ENCODE measurements around the gene CLCN6. TPM values are rescaled to one million over a fixed set of nuclear protein-coding genes. Genes with fewer than 3 reads are reported as not detected.

The CLCN6 gene
- total and polyA plus RNA-seq, 7 experiments from 2014 or later, result 3.4 to 23.0 (median 17.4) TPM

GRCh38 chr1:11868331-11868980 is 62.5 kb downstream of the CLCN6 start:
- no peak for ATAC-seq
- H3K4me1 ChIP-seq (ENCODE audit: control insufficient read depth in 2 of 2, insufficient read depth in 2 of 2, low read length in 2 of 2), result no peaks in the 10 kb centered on the region
- DNase-seq, result no peak
- no peaks in the 10 kb centered on the region for H3K9me3 Mint-ChIP-seq
- no peak overlapping the region for H3K27ac Mint-ChIP-seq
- H3K4me1 Mint-ChIP-seq, result no peaks in the 10 kb centered on the region
- H3K4me3 ChIP-seq (ENCODE audit: low read length), result no peak overlapping the region
- ChIA-PET CTCF (interaction anchor here (1.5 kb wide), 1 partner anchor 11 kb away, joined by 3 read pairs; no protein-coding TSS in a partner anchor), POLR2A (interaction anchor here (0.7 kb wide), 1 partner anchor 625 kb away, joined by 4 read pairs; no protein-coding TSS in a partner anchor)
- H3K4me3 Mint-ChIP-seq, result no peak overlapping the region
- intact Hi-C loops (cut with micrococcal nuclease), result no loop called here
- no peaks in the 10 kb centered on the region for H3K27me3 ChIP-seq (ENCODE audit: control insufficient read depth in 2 of 2, insufficient read depth in 2 of 2, low read length in 2 of 2)
- peaks cover 5 to 22% (median 16%) of the 10 kb centered on the region in 5 donors for H3K27me3 Mint-ChIP-seq
- no peak overlapping the region for H3K27ac ChIP-seq (ENCODE audit: low read depth, low read length)
- H3K36me3 Mint-ChIP-seq, result no peaks in the 10 kb centered on the region
- H3K9me3 ChIP-seq (ENCODE audit: control insufficient read depth in 2 of 3, low read length in 3 of 3), result no peaks in the 10 kb centered on the region
- H3K36me3 ChIP-seq (ENCODE audit: control insufficient read depth in 2 of 3, insufficient read depth in 3 of 3, low read length in 3 of 3), result no peaks in the 10 kb centered on the region

- H3K27me3 Mint-ChIP-seq, result peaks cover 5 to 25% (median 16%) of the 10 kb centered on the region in 5 donors
- intact Hi-C loops (cut with micrococcal nuclease), result no loop called here
- H3K9me3 Mint-ChIP-seq, result no peaks in the 10 kb centered on the region
- DNase-seq, result no peak
- no peak overlapping the region for H3K27ac Mint-ChIP-seq
- H3K4me1 ChIP-seq (ENCODE audit: control insufficient read depth in 2 of 2, insufficient read depth in 2 of 2, low read length in 2 of 2), result no peaks in the 10 kb centered on the region
- no peak for ATAC-seq
- H3K9me3 ChIP-seq (ENCODE audit: control insufficient read depth in 2 of 3, low read length in 3 of 3), result no peaks in the 10 kb centered on the region
- no peak overlapping the region for H3K4me3 Mint-ChIP-seq
- no peaks in the 10 kb centered on the region for H3K36me3 Mint-ChIP-seq
- no peaks in the 10 kb centered on the region for H3K36me3 ChIP-seq (ENCODE audit: control insufficient read depth in 2 of 3, insufficient read depth in 3 of 3, low read length in 3 of 3)
- H3K27me3 ChIP-seq (ENCODE audit: control insufficient read depth in 2 of 2, insufficient read depth in 2 of 2, low read length in 2 of 2), result no peaks in the 10 kb centered on the region
- H3K4me3 ChIP-seq (ENCODE audit: low read length), result no peak overlapping the region
- POLR2A ChIA-PET, result interaction anchor here (0.6 kb wide), 1 partner anchor 1665 kb away, joined by 11 read pairs; no protein-coding TSS in a partner anchor
- CTCF ChIA-PET, result interaction anchor here (1.5 kb wide), 1 partner anchor 12 kb away, joined by 3 read pairs; no protein-coding TSS in a partner anchor
- H3K27ac ChIP-seq (ENCODE audit: low read depth, low read length), result no peak overlapping the region
- H3K4me1 Mint-ChIP-seq, result peaks cover 0 to 1% (median 0%) of the 10 kb centered on the region in 7 donors
These were observed 63.1 kb downstream of the CLCN6 start for GRCh38 chr1:11869104-11869503.

- ATAC-seq (no peak), DNase-seq (no peak)
- Mint-ChIP-seq H3K27me3 (peaks cover 5 to 27% (median 14%) of the 10 kb centered on the region in 5 donors), H3K4me1 (peaks cover 0 to 1% (median 0%) of the 10 kb centered on the region in 7 donors), H3K36me3 (no peaks in the 10 kb centered on the region), H3K9me3 (no peaks in the 10 kb centered on the region), H3K27ac (no peak overlapping the region), H3K4me3 (no peak overlapping the region)
- intact Hi-C loops (cut with micrococcal nuclease), result no loop called here
- CTCF ChIA-PET, result interaction anchor here (0.6 to 1.5 kb wide), 2 partner anchors 12 to 226 kb away, joined by 3 read pairs; no protein-coding TSS in a partner anchor
- no peak overlapping the region for H3K27ac ChIP-seq (ENCODE audit: low read depth, low read length)
- no peak overlapping the region for H3K4me3 ChIP-seq (ENCODE audit: low read length)
- POLR2A ChIA-PET, result interaction anchor here (0.6 kb wide), 1 partner anchor 1666 kb away, joined by 11 read pairs; no protein-coding TSS in a partner anchor
- no peaks in the 10 kb centered on the region for H3K4me1 ChIP-seq (ENCODE audit: control insufficient read depth in 2 of 2, insufficient read depth in 2 of 2, low read length in 2 of 2)
- no peaks in the 10 kb centered on the region for H3K36me3 ChIP-seq (ENCODE audit: control insufficient read depth in 2 of 3, insufficient read depth in 3 of 3, low read length in 3 of 3)
- no peaks in the 10 kb centered on the region for H3K27me3 ChIP-seq (ENCODE audit: control insufficient read depth in 2 of 2, insufficient read depth in 2 of 2, low read length in 2 of 2)
- no peaks in the 10 kb centered on the region for H3K9me3 ChIP-seq (ENCODE audit: control insufficient read depth in 2 of 3, low read length in 3 of 3)
These were observed 63.7 kb downstream of the CLCN6 start for GRCh38 chr1:11869650-11870207.

GRCh38 chr1:11872545-11872944 is 66.6 kb downstream of the CLCN6 start:
- DNase-seq, result no peak
- H3K27me3 ChIP-seq (ENCODE audit: control insufficient read depth in 2 of 2, insufficient read depth in 2 of 2, low read length in 2 of 2), result no peaks in the 10 kb centered on the region
- no peak overlapping the region for H3K4me3 ChIP-seq (ENCODE audit: low read length)
- intact Hi-C loops (cut with micrococcal nuclease), result no loop called here
- Mint-ChIP-seq H3K4me1 (peaks cover 0 to 1% (median 0%) of the 10 kb centered on the region in 7 donors), H3K36me3 (no peaks in the 10 kb centered on the region), H3K27ac (no peak overlapping the region), H3K4me3 (no peak overlapping the region), H3K27me3 (peaks cover 5 to 32% (median 14%) of the 10 kb centered on the region in 5 donors), H3K9me3 (no peaks in the 10 kb centered on the region)
- no peak for ATAC-seq
- no peaks in the 10 kb centered on the region for H3K4me1 ChIP-seq (ENCODE audit: control insufficient read depth in 2 of 2, insufficient read depth in 2 of 2, low read length in 2 of 2)
- H3K9me3 ChIP-seq (ENCODE audit: control insufficient read depth in 2 of 3, low read length in 3 of 3), result no peaks in the 10 kb centered on the region
- H3K27ac ChIP-seq (ENCODE audit: low read depth, low read length), result no peak overlapping the region
- CTCF ChIA-PET, result interaction anchor here (0.6 kb wide), 1 partner anchor 35 kb away, joined by 4 read pairs; no protein-coding TSS in a partner anchor
- POLR2A ChIA-PET, result no interaction called here
- no peaks in the 10 kb centered on the region for H3K36me3 ChIP-seq (ENCODE audit: control insufficient read depth in 2 of 3, insufficient read depth in 3 of 3, low read length in 3 of 3)

GRCh38 chr1:11873395-11874257 is 67.6 kb downstream of the CLCN6 start:
- Histone ChIP-seq H3K4me1 (ENCODE audit: control insufficient read depth in 2 of 2, insufficient read depth in 2 of 2, low read length in 2 of 2) (no peaks in the 10 kb centered on the region), H3K9me3 (ENCODE audit: control insufficient read depth in 2 of 3, low read length in 3 of 3) (no peaks in the 10 kb centered on the region), H3K36me3 (ENCODE audit: control insufficient read depth in 2 of 3, insufficient read depth in 3 of 3, low read length in 3 of 3) (no peaks in the 10 kb centered on the region), H3K27ac (ENCODE audit: low read depth, low read length) (no peak overlapping the region), H3K4me3 (ENCODE audit: low read length) (no peak overlapping the region), H3K27me3 (ENCODE audit: control insufficient read depth in 2 of 2, insufficient read depth in 2 of 2, low read length in 2 of 2) (no peaks in the 10 kb centered on the region)
- Mint-ChIP-seq H3K27ac (no peak overlapping the region), H3K36me3 (no peaks in the 10 kb centered on the region), H3K4me3 (no peak overlapping the region), H3K27me3 (peaks cover 5 to 32% (median 14%) of the 10 kb centered on the region in 5 donors), H3K9me3 (no peaks in the 10 kb centered on the region), H3K4me1 (peaks cover 0 to 1% (median 0%) of the 10 kb centered on the region in 7 donors)
- intact Hi-C loops (cut with micrococcal nuclease), result no loop called here
- ATAC-seq, result no peak
- ChIA-PET CTCF (interaction anchor here (0.6 kb wide), 1 partner anchor 34 kb away, joined by 4 read pairs; no protein-coding TSS in a partner anchor), POLR2A (no interaction called here)
- no peak for DNase-seq

GRCh38 chr1:11874258-11874562 is 68.2 kb downstream of the CLCN6 start:
- CTCF ChIA-PET, result no interaction called here

More at GRCh38 chr1:11874258-11874562, 68.2 kb downstream of the CLCN6 start:
- H3K36me3 Mint-ChIP-seq, result no peaks in the 10 kb centered on the region
- Histone ChIP-seq H3K27ac (ENCODE audit: low read depth, low read length) (no peak overlapping the region), H3K9me3 (ENCODE audit: control insufficient read depth in 2 of 3, low read length in 3 of 3) (no peaks in the 10 kb centered on the region), H3K36me3 (ENCODE audit: control insufficient read depth in 2 of 3, insufficient read depth in 3 of 3, low read length in 3 of 3) (no peaks in the 10 kb centered on the region), H3K4me1 (ENCODE audit: control insufficient read depth in 2 of 2, insufficient read depth in 2 of 2, low read length in 2 of 2) (no peaks in the 10 kb centered on the region), H3K4me3 (ENCODE audit: low read length) (no peak overlapping the region), H3K27me3 (ENCODE audit: control insufficient read depth in 2 of 2, insufficient read depth in 2 of 2, low read length in 2 of 2) (no peaks in the 10 kb centered on the region)
- H3K4me1 Mint-ChIP-seq, result peaks cover 0 to 1% (median 0%) of the 10 kb centered on the region in 7 donors
- H3K27ac Mint-ChIP-seq, result no peak overlapping the region
- ATAC-seq (no peak), DNase-seq (no peak)
- H3K9me3 Mint-ChIP-seq, result no peaks in the 10 kb centered on the region
- POLR2A ChIA-PET, result no interaction called here
- intact Hi-C loops (cut with micrococcal nuclease), result no loop called here
- H3K27me3 Mint-ChIP-seq, result peaks cover 5 to 32% (median 14%) of the 10 kb centered on the region in 5 donors
- no peak overlapping the region for H3K4me3 Mint-ChIP-seq

Measured in naive thymus-derived CD4-positive, alpha-beta T cell (primary cell).